ENCODE measurements around the gene KRT6A. TPM values are rescaled to one million over a fixed set of nuclear protein-coding genes. Genes with fewer than 3 reads are reported as not detected.

KRT6A gene
- total RNA-seq = 10 to 100 TPM in 3 of 5 donors, under 1 TPM in 1, not detected in 1; 0.89 to 83.3 (median 34.3) TPM
- 100 to 1,000 TPM in 1 of 3 donors, 1 to 10 TPM in 2; 1.5 to 260 (median 9.8) TPM for polyA plus RNA-seq
- long read RNA-seq, donor 1 = 0 reads
- long read RNA-seq, donor 2 = 0 reads
- long read RNA-seq, donor 3 = 0 reads
- long read RNA-seq, donor 4 = 0 reads
- long read RNA-seq, donor 5 = 0 reads
- long read RNA-seq, donor 6 = 0 reads
- long read RNA-seq, donor 7 = 0 reads
- long read RNA-seq, donor 8 = 0 reads
- long read RNA-seq, donor 9 = 0 reads
- long read RNA-seq, donor 10 = 0 reads

DNA sequence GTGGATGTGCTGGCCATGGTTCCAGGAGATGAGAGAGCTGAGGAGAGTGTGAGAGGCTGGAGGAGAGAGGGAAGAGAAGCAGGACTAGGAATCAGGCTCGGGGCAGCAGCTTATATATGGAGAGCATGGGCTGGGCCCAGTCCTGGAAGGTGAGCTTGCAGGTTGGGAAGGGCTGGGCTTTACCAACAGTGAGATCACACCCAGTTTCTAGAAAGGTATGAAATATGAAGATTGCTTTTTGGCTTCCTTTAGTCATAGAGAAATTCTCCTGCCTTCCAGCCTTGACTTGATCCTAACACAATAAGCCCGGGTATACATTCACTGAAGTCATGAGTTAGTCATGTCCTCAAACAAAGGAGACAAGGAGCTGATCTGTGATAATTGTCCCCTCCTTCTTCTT, at the start of gene KRT6A:
TSS of gene KRT6A (minus strand) at position 86 of the 400 bp plus-strand sequence. CDS start at position 17, 69 bp downstream.
- Histone ChIP-seq H3K36me3 (no peaks in the 10 kb centered on the region), H3K4me1 (peaks cover 0 to 5% (median 0%) of the 10 kb centered on the region in 4 donors), H3K9me3 (no peaks in the 10 kb centered on the region), H3K27me3 (peaks cover 0 to 15% (median 6%) of the 10 kb centered on the region in 3 donors), H3K4me3 (no peak within 1 kb of the TSS), H3K27ac (no peak within 1 kb of the TSS)
- intact Hi-C loops (cut with DNase I; ENCODE audit: low total_unique reads) = no loop called here
- TF ChIP-seq EP300 (IDR thresholded peaks at IDR 0.05) (no peak), POLR2A (IDR thresholded peaks at IDR 0.05) (no peak), POLR2AphosphoS5 (IDR thresholded peaks at IDR 0.05) (no peak)
- TF ChIP-seq, protein P1, sequence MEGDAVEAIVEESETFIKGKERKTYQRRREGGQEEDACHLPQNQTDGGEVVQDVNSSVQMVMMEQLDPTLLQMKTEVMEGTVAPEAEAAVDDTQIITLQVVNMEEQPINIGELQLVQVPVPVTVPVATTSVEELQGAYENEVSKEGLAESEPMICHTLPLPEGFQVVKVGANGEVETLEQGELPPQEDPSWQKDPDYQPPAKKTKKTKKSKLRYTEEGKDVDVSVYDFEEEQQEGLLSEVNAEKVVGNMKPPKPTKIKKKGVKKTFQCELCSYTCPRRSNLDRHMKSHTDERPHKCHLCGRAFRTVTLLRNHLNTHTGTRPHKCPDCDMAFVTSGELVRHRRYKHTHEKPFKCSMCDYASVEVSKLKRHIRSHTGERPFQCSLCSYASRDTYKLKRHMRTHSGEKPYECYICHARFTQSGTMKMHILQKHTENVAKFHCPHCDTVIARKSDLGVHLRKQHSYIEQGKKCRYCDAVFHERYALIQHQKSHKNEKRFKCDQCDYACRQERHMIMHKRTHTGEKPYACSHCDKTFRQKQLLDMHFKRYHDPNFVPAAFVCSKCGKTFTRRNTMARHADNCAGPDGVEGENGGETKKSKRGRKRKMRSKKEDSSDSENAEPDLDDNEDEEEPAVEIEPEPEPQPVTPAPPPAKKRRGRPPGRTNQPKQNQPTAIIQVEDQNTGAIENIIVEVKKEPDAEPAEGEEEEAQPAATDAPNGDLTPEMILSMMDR (IDR thresholded peaks at IDR 0.05) = no peak
- no peak for DNase-seq
- 57 to 88% (median 72%) methylated on average over 2 of the region's 2 CpGs for WGBS, 5 donors

DNA sequence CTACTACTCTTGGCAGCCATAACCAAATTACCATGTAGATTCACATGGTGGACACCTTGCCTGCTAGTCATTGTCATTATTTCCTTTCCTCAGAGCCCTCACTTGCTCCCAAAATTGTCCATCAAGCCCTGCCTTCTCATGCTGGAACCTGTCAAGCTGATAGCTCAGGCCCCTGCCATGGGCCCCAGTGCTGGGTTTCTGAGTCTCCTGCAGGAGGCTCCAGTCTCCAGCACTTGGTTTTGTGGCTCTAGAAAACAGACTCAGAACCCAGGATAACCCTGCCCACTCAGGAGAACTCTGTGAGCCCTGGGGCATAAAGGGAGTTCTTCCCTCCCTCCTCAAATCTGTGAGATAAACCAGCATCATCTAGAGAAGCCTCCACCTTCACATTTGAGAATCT, 49.1 kb upstream of the KRT6A start:
- intact Hi-C loops (cut with DNase I; ENCODE audit: low total_unique reads) = no loop called here
- DNase-seq = no peak
- no peak for TF ChIP-seq POLR2A (IDR thresholded peaks at IDR 0.05)
- TF ChIP-seq, protein P1 (IDR thresholded peaks at IDR 0.05) = no peak
- TF ChIP-seq POLR2AphosphoS5 (IDR thresholded peaks at IDR 0.05) = no peak
- Histone ChIP-seq H3K27ac (no peak overlapping the region), H3K27me3 (peaks cover 0 to 9% (median 0%) of the 10 kb centered on the region in 3 donors), H3K9me3 (no peaks in the 10 kb centered on the region), H3K4me1 (peaks cover 7 to 13% (median 9%) of the 10 kb centered on the region in 4 donors), H3K36me3 (no peaks in the 10 kb centered on the region), H3K4me3 (no peak overlapping the region)

DNA sequence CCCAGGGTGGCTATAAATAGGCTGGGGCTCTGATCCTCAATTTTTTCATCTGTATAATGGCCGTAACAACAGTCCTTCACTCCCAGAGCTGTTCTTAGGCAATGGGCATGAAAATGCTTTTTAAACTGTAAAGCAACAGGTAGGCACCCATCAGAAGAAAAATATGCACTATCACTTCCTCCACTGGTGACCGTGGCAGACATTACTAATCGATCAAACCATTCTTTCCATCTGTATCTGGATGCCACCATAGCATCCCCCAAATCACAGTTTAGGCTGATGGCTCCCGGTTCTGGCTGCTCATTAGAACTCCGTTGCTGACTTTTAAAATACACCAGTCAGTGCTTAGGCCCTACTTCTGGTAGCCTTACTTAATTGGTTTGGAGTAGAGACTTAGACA, 48.7 kb upstream of the KRT6A start:
- Histone ChIP-seq H3K36me3 (no peaks in the 10 kb centered on the region), H3K27ac (no peak overlapping the region), H3K9me3 (no peaks in the 10 kb centered on the region), H3K27me3 (peaks cover 0 to 8% (median 0%) of the 10 kb centered on the region in 3 donors), H3K4me3 (no peak overlapping the region), H3K4me1 (peaks cover 7 to 13% (median 9%) of the 10 kb centered on the region in 4 donors)
- no peak for DNase-seq
- 90 to 97% (median 93%) methylated on average over 5 of the region's 5 CpGs for WGBS, 5 donors
- intact Hi-C loops (cut with DNase I; ENCODE audit: low total_unique reads) = no loop called here
- TF ChIP-seq, protein P1 (IDR thresholded peaks at IDR 0.05) = no peak
- TF ChIP-seq POLR2AphosphoS5 (IDR thresholded peaks at IDR 0.05) (no peak), EP300 (IDR thresholded peaks at IDR 0.05) (no peak), POLR2A (IDR thresholded peaks at IDR 0.05) (no peak)

DNA sequence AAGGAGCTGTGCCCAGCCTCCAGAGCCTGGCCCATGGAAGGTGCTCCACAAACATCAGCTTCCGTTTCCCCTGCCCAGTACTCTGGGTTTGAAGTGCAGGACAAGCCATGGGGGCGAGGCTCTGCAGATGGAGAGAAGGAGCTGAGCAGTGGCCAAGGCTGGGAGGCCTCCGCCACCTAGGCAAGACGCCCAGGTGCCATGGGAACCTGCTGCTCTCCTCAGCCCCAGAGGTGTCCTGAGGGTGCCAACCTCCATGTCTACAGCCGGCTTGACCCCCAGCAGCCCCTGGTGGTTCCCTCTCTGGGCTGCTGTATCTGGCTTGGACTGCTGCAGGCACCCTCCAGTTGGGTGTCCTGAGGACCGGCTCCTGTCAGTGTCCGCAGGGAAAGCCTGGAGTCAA, 47.5 kb upstream of the KRT6A start:
- intact Hi-C loops (cut with DNase I; ENCODE audit: low total_unique reads) = no loop called here
- H3K4me1 ChIP-seq = peaks cover 7 to 13% (median 9%) of the 10 kb centered on the region in 4 donors
- H3K27me3 ChIP-seq = no peaks in the 10 kb centered on the region
- 92 to 94% (median 93%) methylated on average over 7 of the region's 7 CpGs; no CpG with 5 or more reads in 1 of the 5 donors for WGBS, 5 donors
- no peaks in the 10 kb centered on the region for H3K9me3 ChIP-seq
- no peaks in the 10 kb centered on the region for H3K36me3 ChIP-seq
- no peak for TF ChIP-seq EP300 (IDR thresholded peaks at IDR 0.05)
- TF ChIP-seq, protein P1 (IDR thresholded peaks at IDR 0.05) = no peak
- TF ChIP-seq POLR2A (IDR thresholded peaks at IDR 0.05) = no peak
- TF ChIP-seq POLR2AphosphoS5 (IDR thresholded peaks at IDR 0.05) = no peak
- no peak for DNase-seq
- no peak overlapping the region for H3K4me3 ChIP-seq
- H3K27ac ChIP-seq = no peak overlapping the region

Data from stomach (tissue), 19 donors.